K562 (cell line): ENCODE results near the gene GRIA3. TPM values are rescaled to one million over a fixed set of nuclear protein-coding genes. Genes with fewer than 3 reads are reported as not detected.

Experiments used
- ATAC-seq: fragments of 200-7000 bp; cut with Tn5 transposase; 3 replicates; pipeline ENCODE4 v1.9.1; 2020; ENCODE audit warnings: moderate library complexity
- BruUV-seq: library from RNA; stranded (reverse); fragments of 400-500 nt; replicated peaks from 2 replicates; lab custom pipeline; 2021; lab: Mats Ljungman, UMichigan
- CTCF ChIA-PET: fragments of 300-600 bp; formaldehyde crosslinking; extraction: SDS; loops from one replicate; lab custom pipeline; 2021; ENCODE audit warnings: low intra/inter-chr PET ratio; lab: Yijun Ruan, JAX
- POLR2A ChIA-PET: fragments of 300-600, 350-650 bp; sonication (Branson Sonifier 250); formaldehyde crosslinking; extraction: SDS; loops from one replicate; lab custom pipeline; 2021; ENCODE audit warnings: antibody characterized with exemption, inconsistent platforms; lab: Yijun Ruan, JAX
- DNase-seq, 4 experiments: peaks; one replicate each; pipeline versions ENCODE4 v3.0.0 to v3.0.0-alpha.2; 2011 to 2018; ENCODE audit warnings: low spot score in 3 of 4, mixed read lengths in 3 of 4; ENCODE audit errors: extremely low read depth in 1 of 4
- FAIRE-seq: peaks from 2 replicates; lab custom pipeline; 2011; peaks lifted over from hg19 to GRCh38; lab: Jason Lieb, UNC
- H2AFZ ChIP-seq: 2 replicates; pipeline ENCODE4 v1.6.0; 2011; ENCODE audit warnings: low read depth, low read length, control low read depth, inconsistent platforms
- H3K27ac ChIP-seq: fragments of 200-600 bp; 3 replicates; pipeline ENCODE4 v1.8.0; 2011; ENCODE audit warnings: low read depth, mild to moderate bottlenecking, control low read depth, inconsistent platforms, low read length, moderate library complexity, mixed read lengths; ENCODE audit errors: extremely low read depth
- H3K27me3 ChIP-seq, 2 experiments: fragments of 300-600 bp in 1 of 2; 2 replicates in 1 of 2; 3 replicates in 1 of 2; pipeline versions ENCODE4 v1.6.0 to v1.8.0; 2011; ENCODE audit warnings: inconsistent platforms in 2 of 2, low read length in 2 of 2, mild to moderate bottlenecking in 1 of 2, mixed read lengths in 1 of 2, moderate library complexity in 1 of 2; ENCODE audit not compliant: control insufficient read depth in 2 of 2, insufficient read depth in 2 of 2
- H3K36me3 ChIP-seq: fragments of 300-600 bp; 3 replicates; pipeline ENCODE4 v1.8.0; 2011; ENCODE audit warnings: mild to moderate bottlenecking, low read length, inconsistent platforms; ENCODE audit not compliant: control insufficient read depth, insufficient read depth
- H3K4me1 ChIP-seq, 2 experiments: fragments of 200-600 bp in 1 of 2; replicated peaks in 1 of 2; 2 replicates in 1 of 2; 3 replicates in 1 of 2; pipeline versions ENCODE4 v1.5.1 to v1.8.0; 2011; ENCODE audit warnings: inconsistent platforms in 2 of 2, low read length in 2 of 2, mild to moderate bottlenecking in 1 of 2, mixed read lengths in 1 of 2, moderate library complexity in 1 of 2; ENCODE audit not compliant: control insufficient read depth in 2 of 2, insufficient read depth in 2 of 2
- H3K4me2 ChIP-seq: 2 replicates; pipeline ENCODE4 v1.6.1; 2011; ENCODE audit warnings: low read length, control low read depth, inconsistent platforms, mixed read lengths; ENCODE audit not compliant: insufficient read depth
- H3K4me3 ChIP-seq: fragments of 200-600 bp; sonication (generic), shearing (Covaris generic); 2 replicates; pipeline ENCODE4 v1.5.1; 2016; ENCODE audit warnings: control low read depth, inconsistent platforms
- H3K79me2 ChIP-seq: fragments of 200-600 bp; 3 replicates; pipeline ENCODE4 v1.8.0; 2011; ENCODE audit warnings: low read length, inconsistent platforms; ENCODE audit not compliant: control insufficient read depth, insufficient read depth
- H3K9ac ChIP-seq, 2 experiments: 2 replicates each; pipeline versions ENCODE4 v1.6.0 to v1.6.1; 2011; ENCODE audit warnings: low read depth in 2 of 2, low read length in 2 of 2, control low read depth in 1 of 2, inconsistent platforms in 1 of 2, mild to moderate bottlenecking in 1 of 2, mixed read lengths in 1 of 2; ENCODE audit not compliant: insufficient read depth in 1 of 2
- H3K9me1 ChIP-seq: one replicate; pipeline ENCODE4 v1.6.0; 2011; ENCODE audit warnings: inconsistent platforms, mild to moderate bottlenecking, low read length, moderate library complexity; ENCODE audit not compliant: control insufficient read depth, insufficient read depth
- H3K9me3 ChIP-seq: replicated peaks from 2 replicates; pipeline ENCODE4 v1.5.1; 2011; ENCODE audit warnings: low read depth, low read length, inconsistent platforms; ENCODE audit not compliant: control insufficient read depth, insufficient read depth
- H4K20me1 ChIP-seq: replicated peaks from 2 replicates; pipeline ENCODE4 v1.6.1; 2011; ENCODE audit warnings: low read length, inconsistent platforms, mixed read lengths; ENCODE audit not compliant: control insufficient read depth, insufficient read depth
- FOXK1 ChIP-seq: sonication (generic); formaldehyde crosslinking; IDR thresholded peaks from 2 replicates; pipeline ENCODE4 v1.8.0; 2022; ENCODE audit warnings: missing genetic modification reagents, mild to moderate bottlenecking, borderline replicate concordance
- HLTF ChIP-seq: fragments of 450-650 bp; IDR thresholded peaks from 2 replicates; pipeline ENCODE4 v1.6.1; 2016
- RBM34 ChIP-seq: fragments of 200-400 bp; formaldehyde crosslinking; IDR thresholded peaks from 2 replicates; pipeline ENCODE4 v1.6.1; 2018; ENCODE audit warnings: low read length, borderline replicate concordance; ENCODE audit not compliant: insufficient read depth
- RFX1 ChIP-seq: fragments of 450-650 bp; IDR thresholded peaks from 2 replicates; pipeline ENCODE4 v1.6.1; 2016; ENCODE audit warnings: mild to moderate bottlenecking, moderate library complexity
- STAG1 ChIP-seq: sonication (generic); formaldehyde crosslinking; IDR thresholded peaks from 2 replicates; pipeline ENCODE4 v1.5.0; 2020; ENCODE audit warnings: missing genetic modification reagents, borderline replicate concordance
- ZBTB17 ChIP-seq: fragments of 450-650 bp; formaldehyde crosslinking; IDR thresholded peaks from 2 replicates; pipeline ENCODE4 v1.4.0; 2020; ENCODE audit warnings: mild to moderate bottlenecking
- ZNF197 ChIP-seq: fragments of 200-800 bp; sonication (Bioruptor generic); IDR thresholded peaks from 2 replicates; pipeline ENCODE4 v1.6.1; 2016; ENCODE audit warnings: low read depth, missing genetic modification characterization, missing compliant biosample characterization
- WGBS: fragments of 100-300 bp; shearing (Covaris generic); methylation state at CpG from one replicate; pipeline ENCODE4 v1.1.6; 2016; ENCODE audit warnings: low coverage, mixed read lengths; ENCODE audit not compliant: insufficient coverage; ENCODE audit errors: missing lambda C conversion rate; 5-methylcytosine and 5-hydroxymethylcytosine counted together
- in situ Hi-C: fragments of 300-500 bp; cut with MboI; formaldehyde crosslinking; loops from 4 replicates; pipeline ENCODE4 v1.15.0; 2018; ENCODE audit warnings: inconsistent platforms, mixed read lengths
- intact Hi-C: fragments of 100-400 bp; cut with micrococcal nuclease; formaldehyde crosslinking; loops from 2 replicates; pipeline ENCODE4 v1.14.2; 2022
- polyA plus RNA-seq, 8 experiments: library from polyadenylated mRNA; depleted of rRNA in 4 of 8; stranded (reverse) in 5 of 8; unstranded in 3 of 8; fragments of >200 nt; fragmentation: Nextera tagmentation in 2 of 8; fragmentation: Illumina TruSeq in 1 of 8; extraction: Ambion mirVana in 2 of 8; extraction: Trizol in 1 of 8; gene quantifications; 2 replicates each; pipeline versions ENCODE4 v1.2.1 to v1.2.3, GENCODE V29; 2011 to 2014; ENCODE audit warnings: inconsistent platforms in 1 of 8, missing spikeins in 1 of 8
- total RNA-seq, 7 experiments: library from RNA; depleted of rRNA in 6 of 7; stranded (reverse); fragments of >200 nt in 6 of 7; fragmentation: Illumina TruSeq in 2 of 7; extraction: Trizol in 2 of 7; gene quantifications; 2 replicates each; pipeline versions ENCODE4 v1.2.1 to v1.2.3, GENCODE V29; 2011 to 2021; ENCODE audit warnings: low replicate concordance in 1 of 7
- TF ChIP-seq, protein P1 (sequence below): fragments of 450-650 bp; IDR thresholded peaks from 2 replicates; pipeline ENCODE4 v1.6.1; 2017; ENCODE audit warnings: antibody characterized with exemption, mild to moderate bottlenecking

GRIA3 gene
- total and polyA plus RNA-seq, 9 of the 15 experiments (the other 6 are each of a cell fraction or from before 2014, with no cell fraction given): 0.10 TPM; not detected in 8

DNA sequence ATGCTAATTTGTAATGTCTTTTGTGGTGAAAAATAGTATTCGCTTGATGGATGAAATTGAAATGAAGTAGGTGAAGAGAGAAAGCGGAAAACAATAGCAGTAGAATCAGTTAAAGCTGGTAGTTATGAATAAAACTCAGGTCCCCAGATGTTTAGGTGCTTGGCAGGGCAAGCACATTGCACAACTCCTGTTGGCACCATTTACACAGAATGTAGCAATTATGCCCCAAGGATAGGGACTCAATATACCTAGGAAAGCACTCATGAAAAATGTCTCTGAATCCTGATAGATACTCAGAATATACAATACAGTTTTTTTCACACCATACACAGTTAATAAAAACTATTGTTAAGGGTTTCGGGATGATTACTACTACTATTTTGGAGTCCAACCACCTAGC is 26.5 kb upstream of the GRIA3 start:
- Histone ChIP-seq H3K9ac (no peak overlapping the region), H4K20me1 (no peaks in the 10 kb centered on the region), H3K27me3 (no peaks in the 10 kb centered on the region), H3K9me3 (no peaks in the 10 kb centered on the region), H3K9me1 (no peaks in the 10 kb centered on the region), H3K79me2 (no peaks in the 10 kb centered on the region), H3K36me3 (no peaks in the 10 kb centered on the region), H3K4me1 (no peaks in the 10 kb centered on the region), H3K27ac (no peak overlapping the region), H2AFZ (no peak overlapping the region), H3K4me2 (no peak overlapping the region), H3K4me3 (no peak overlapping the region)
- FAIRE-seq (no peak), ATAC-seq (no peak), DNase-seq (no peak)
- POLR2A ChIA-PET: no interaction called here
- no peak for TF ChIP-seq RBM34
- no peak for TF ChIP-seq FOXK1
- TF ChIP-seq STAG1 (CRISPR knock-in tag): no peak
- TF ChIP-seq RFX1: no peak
- no peak for TF ChIP-seq ZNF197 (CRISPR knock-in tag)
- 29% methylated on average over 3 of the region's 3 CpGs for WGBS
- no TSS peak for BruUV-seq
- intact Hi-C loops: no loop called here
- CTCF ChIA-PET: no interaction called here
- in situ Hi-C loops: no loop called here

DNA sequence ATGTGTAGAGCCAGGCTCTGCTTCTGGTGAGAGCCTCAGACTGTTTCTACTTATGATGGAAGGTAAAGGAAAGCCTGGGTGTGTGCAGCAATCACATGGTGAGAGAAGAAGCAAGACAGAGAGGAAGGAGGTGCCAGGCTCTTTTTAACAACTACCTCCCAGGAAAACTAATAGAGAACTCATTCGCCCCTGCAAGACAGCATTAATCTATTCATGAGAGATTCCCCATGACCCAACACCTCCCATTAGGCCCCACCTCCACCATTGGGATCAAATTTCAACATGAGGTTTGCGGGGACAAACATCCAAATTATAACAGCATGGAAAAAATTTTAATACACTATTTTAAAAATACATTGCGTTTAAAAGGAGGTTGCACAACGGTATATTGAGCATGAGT is 24.7 kb upstream of the GRIA3 start:
- no peak overlapping the region for H3K27ac ChIP-seq
- H3K27me3 ChIP-seq: no peaks in the 10 kb centered on the region
- H3K9me1 ChIP-seq: no peaks in the 10 kb centered on the region
- in situ Hi-C loops: no loop called here
- no TSS peak for BruUV-seq
- H4K20me1 ChIP-seq: no peaks in the 10 kb centered on the region
- ATAC-seq (peak; percentile 56; the same call in 2 of the 3 replicates), FAIRE-seq (no peak), DNase-seq (peak in 1 of 4 experiments; percentile 6)
- H3K4me1 ChIP-seq: no peaks in the 10 kb centered on the region
- H3K4me2 ChIP-seq: no peak overlapping the region
- H3K79me2 ChIP-seq: no peaks in the 10 kb centered on the region
- H3K4me3 ChIP-seq: no peak overlapping the region
- no peak overlapping the region for H3K9ac ChIP-seq
- no peaks in the 10 kb centered on the region for H3K9me3 ChIP-seq
- ChIA-PET POLR2A (no interaction called here), CTCF (no interaction called here)
- 6% methylated on average over 3 of the region's 4 CpGs for WGBS
- intact Hi-C loops: no loop called here
- peak overlapping the region; percentile 66; the same call in 1 of the 2 replicates for H2AFZ ChIP-seq
- no peaks in the 10 kb centered on the region for H3K36me3 ChIP-seq
- TF ChIP-seq HLTF: no peak
- TF ChIP-seq, protein P1, sequence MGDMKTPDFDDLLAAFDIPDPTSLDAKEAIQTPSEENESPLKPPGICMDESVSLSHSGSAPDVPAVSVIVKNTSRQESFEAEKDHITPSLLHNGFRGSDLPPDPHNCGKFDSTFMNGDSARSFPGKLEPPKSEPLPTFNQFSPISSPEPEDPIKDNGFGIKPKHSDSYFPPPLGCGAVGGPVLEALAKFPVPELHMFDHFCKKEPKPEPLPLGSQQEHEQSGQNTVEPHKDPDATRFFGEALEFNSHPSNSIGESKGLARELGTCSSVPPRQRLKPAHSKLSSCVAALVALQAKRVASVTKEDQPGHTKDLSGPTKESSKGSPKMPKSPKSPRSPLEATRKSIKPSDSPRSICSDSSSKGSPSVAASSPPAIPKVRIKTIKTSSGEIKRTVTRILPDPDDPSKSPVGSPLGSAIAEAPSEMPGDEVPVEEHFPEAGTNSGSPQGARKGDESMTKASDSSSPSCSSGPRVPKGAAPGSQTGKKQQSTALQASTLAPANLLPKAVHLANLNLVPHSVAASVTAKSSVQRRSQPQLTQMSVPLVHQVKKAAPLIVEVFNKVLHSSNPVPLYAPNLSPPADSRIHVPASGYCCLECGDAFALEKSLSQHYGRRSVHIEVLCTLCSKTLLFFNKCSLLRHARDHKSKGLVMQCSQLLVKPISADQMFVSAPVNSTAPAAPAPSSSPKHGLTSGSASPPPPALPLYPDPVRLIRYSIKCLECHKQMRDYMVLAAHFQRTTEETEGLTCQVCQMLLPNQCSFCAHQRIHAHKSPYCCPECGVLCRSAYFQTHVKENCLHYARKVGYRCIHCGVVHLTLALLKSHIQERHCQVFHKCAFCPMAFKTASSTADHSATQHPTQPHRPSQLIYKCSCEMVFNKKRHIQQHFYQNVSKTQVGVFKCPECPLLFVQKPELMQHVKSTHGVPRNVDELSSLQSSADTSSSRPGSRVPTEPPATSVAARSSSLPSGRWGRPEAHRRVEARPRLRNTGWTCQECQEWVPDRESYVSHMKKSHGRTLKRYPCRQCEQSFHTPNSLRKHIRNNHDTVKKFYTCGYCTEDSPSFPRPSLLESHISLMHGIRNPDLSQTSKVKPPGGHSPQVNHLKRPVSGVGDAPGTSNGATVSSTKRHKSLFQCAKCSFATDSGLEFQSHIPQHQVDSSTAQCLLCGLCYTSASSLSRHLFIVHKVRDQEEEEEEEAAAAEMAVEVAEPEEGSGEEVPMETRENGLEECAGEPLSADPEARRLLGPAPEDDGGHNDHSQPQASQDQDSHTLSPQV: no peak
- TF ChIP-seq ZBTB17 (CRISPR knock-in tag): peak; percentile 91
